Suppressor macrophage (primary cell): ENCODE measurements around the gene SHROOM2.
"Not testable (repeated sequence)": the region's sequence is repeated elsewhere in the genome, so short reads cannot be mapped to it uniquely, and the experiment has no call there.

Experiments used
- DNase-seq, 4 experiments: peaks; one replicate each; pipeline ENCODE4 v3.0.0-alpha.2; 2020 to 2022

SHROOM2 gene

GRCh38 chrX:9784332-9784731, 1.9 kb upstream of the SHROOM2 start:
- no peak for DNase-seq

GRCh38 chrX:9785254-9785943, 830 bp upstream of the SHROOM2 start:
- no peak for DNase-seq

- DNase-seq: no peak
Observed at GRCh38 chrX:9786798-9787635, 788 bp downstream of the SHROOM2 start.

- DNase-seq: no peak
Observed at GRCh38 chrX:9788911-9789310, 2.7 kb downstream of the SHROOM2 start.

- no peak for DNase-seq
Observed at GRCh38 chrX:9789555-9789954, 3.3 kb downstream of the SHROOM2 start.

GRCh38 chrX:9790866-9791265, 4.6 kb downstream of the SHROOM2 start:
- no peak for DNase-seq

GRCh38 chrX:9794495-9794894, 8.3 kb downstream of the SHROOM2 start:
- DNase-seq: no peak

GRCh38 chrX:9797384-9798360, 11.4 kb downstream of the SHROOM2 start:
- DNase-seq: no peak

GRCh38 chrX:9802737-9803136, 16.5 kb downstream of the SHROOM2 start:
- DNase-seq: no peak

- no peak for DNase-seq
Observed at GRCh38 chrX:9804444-9804843, 18.2 kb downstream of the SHROOM2 start.

- DNase-seq: no peak
Observed at GRCh38 chrX:9805956-9806355, 19.7 kb downstream of the SHROOM2 start.

- DNase-seq: no peak
Observed at GRCh38 chrX:9807355-9808182, 21.3 kb downstream of the SHROOM2 start.

GRCh38 chrX:9809876-9810275, 23.6 kb downstream of the SHROOM2 start:
- DNase-seq: not testable (repeated sequence)

- DNase-seq: not testable (repeated sequence)
Observed at GRCh38 chrX:9811086-9811485, 24.9 kb downstream of the SHROOM2 start.

- no peak for DNase-seq
Observed at GRCh38 chrX:9816084-9816700, 30.0 kb downstream of the SHROOM2 start.

- DNase-seq: no peak
Observed at GRCh38 chrX:9821572-9821971, 35.3 kb downstream of the SHROOM2 start.

GRCh38 chrX:9824554-9824953, 38.3 kb downstream of the SHROOM2 start:
- no peak for DNase-seq

- DNase-seq: no peak
Observed at GRCh38 chrX:9825129-9825790, 39.0 kb downstream of the SHROOM2 start.

- DNase-seq: no peak
Observed at GRCh38 chrX:9825966-9826365, 39.7 kb downstream of the SHROOM2 start.

- no peak for DNase-seq
Observed at GRCh38 chrX:9829308-9830267, 43.4 kb downstream of the SHROOM2 start.
